ENCODE data around the gene ADTRP. TPM values are rescaled to one million over a fixed set of nuclear protein-coding genes. Genes with fewer than 3 reads are reported as not detected.

ADTRP gene
- total RNA-seq, 1 donor from 2014 or later = 1.4 TPM

DNA sequence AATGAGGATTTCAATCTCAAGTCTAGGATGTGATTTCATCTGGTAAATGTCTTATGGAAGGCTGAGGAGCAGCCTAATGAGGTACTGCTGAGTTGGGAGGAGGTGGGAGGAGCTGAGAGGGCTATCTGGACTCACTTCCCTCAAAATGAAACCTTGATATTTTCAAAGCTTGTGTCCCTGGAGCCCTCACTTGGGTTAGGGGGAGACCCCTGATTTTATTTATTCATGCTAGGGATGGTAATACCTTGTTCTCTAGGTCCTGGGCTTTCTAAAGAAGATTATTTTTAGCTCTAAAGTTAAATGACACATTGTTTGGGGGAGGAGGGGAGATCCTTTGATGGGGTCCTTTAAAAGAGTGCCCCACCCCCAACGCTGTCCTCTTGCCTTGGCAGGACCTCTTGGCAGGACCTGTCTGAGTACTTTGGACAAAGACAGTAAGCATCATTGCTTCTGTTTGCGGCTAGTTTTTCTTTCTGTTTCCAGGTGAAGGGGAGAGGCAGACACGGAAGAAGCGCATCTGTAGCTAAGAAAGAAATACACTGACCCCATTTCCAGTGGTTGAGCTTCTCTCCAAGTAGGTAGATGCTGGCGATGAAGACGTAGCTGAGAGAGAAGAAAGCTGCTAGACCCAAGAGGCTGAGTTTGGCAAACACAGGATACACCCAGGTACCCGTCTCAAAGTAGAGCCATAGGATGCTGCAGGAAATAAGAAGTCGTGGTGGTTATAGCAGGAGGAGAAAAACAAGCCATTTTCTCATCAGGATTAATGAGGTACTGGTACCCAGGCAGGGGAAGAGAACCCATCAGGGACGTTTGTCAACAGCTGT is 55.6 kb downstream of the ADTRP start:
- no peak for TF ChIP-seq CTCF (conservative IDR thresholded peaks at IDR 0.05)
- no peak overlapping the region for H3K4me3 Mint-ChIP-seq
- no peak for DNase-seq (ENCODE audit: extremely low spot score, unreplicated experiment)
- peaks cover 6% of the 10 kb centered on the region for H3K9me3 Mint-ChIP-seq
- no peaks in the 10 kb centered on the region for H3K36me3 Mint-ChIP-seq
- H3K4me1 Mint-ChIP-seq (ENCODE audit: unreplicated experiment) = no peaks in the 10 kb centered on the region
- no peaks in the 10 kb centered on the region for H3K27me3 Mint-ChIP-seq
- no peak overlapping the region for H3K27ac Mint-ChIP-seq

- peaks cover 6% of the 10 kb centered on the region for H3K9me3 Mint-ChIP-seq
- no peak overlapping the region for H3K27ac Mint-ChIP-seq
- peaks cover 4% of the 10 kb centered on the region for H3K27me3 Mint-ChIP-seq
- H3K4me3 Mint-ChIP-seq = no peak overlapping the region
- no peak for TF ChIP-seq CTCF (conservative IDR thresholded peaks at IDR 0.05)
- no peaks in the 10 kb centered on the region for H3K4me1 Mint-ChIP-seq (ENCODE audit: unreplicated experiment)
- H3K36me3 Mint-ChIP-seq = no peaks in the 10 kb centered on the region
- no peak for DNase-seq (ENCODE audit: extremely low spot score, unreplicated experiment)
Measured at GRCh38 chr6:11722220-11722619, 56.4 kb downstream of the ADTRP start.

DNA sequence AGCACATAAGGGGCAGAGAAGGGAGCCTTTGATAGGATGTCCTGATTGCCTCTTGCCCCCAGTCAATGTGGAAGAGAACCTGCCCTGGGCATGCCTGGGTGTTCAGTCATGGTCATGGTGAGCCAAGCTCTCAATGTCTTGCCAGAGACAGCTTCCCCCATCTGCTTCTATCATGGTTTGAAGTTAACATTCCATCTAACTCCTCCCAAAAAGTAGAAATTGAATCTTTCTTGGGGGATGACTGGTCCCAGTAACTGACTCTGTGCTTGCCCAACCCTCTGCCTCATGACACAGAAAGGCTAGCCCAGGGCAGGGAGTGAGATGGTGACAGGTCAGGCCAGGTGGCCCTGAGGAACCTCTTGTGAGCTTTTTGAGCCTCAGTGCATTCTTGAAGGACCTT is 60.1 kb downstream of the ADTRP start:
- no peak for DNase-seq (ENCODE audit: extremely low spot score, unreplicated experiment)
- Mint-ChIP-seq H3K27ac (no peak overlapping the region), H3K27me3 (peaks cover 4% of the 10 kb centered on the region), H3K4me3 (no peak overlapping the region), H3K9me3 (peaks cover 6% of the 10 kb centered on the region), H3K4me1 (ENCODE audit: unreplicated experiment) (peaks cover 11% of the 10 kb centered on the region), H3K36me3 (no peaks in the 10 kb centered on the region)
- TF ChIP-seq CTCF (conservative IDR thresholded peaks at IDR 0.05) = no peak

DNA sequence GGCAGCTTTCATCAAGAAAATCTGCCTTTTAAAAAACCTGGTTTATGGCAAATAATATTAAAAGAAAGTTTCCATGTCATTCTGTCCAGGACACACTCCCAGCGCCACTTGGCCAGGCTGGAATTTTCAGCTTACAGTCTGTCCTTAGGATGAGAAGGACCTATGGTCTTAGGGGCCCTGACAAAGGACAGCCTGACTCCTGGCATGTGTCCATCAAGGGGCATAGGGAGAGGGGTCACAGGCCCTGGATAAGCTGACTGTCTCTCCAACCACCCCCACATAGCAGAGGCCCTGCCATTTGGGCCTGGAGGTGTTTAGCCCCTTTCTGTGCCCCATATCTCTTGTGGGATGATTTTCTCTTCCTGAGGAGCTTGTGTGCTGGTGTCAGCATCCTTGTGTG is 60.6 kb downstream of the ADTRP start:
- Mint-ChIP-seq H3K36me3 (no peaks in the 10 kb centered on the region), H3K9me3 (peaks cover 6% of the 10 kb centered on the region), H3K27ac (no peak overlapping the region), H3K27me3 (peaks cover 4% of the 10 kb centered on the region), H3K4me1 (ENCODE audit: unreplicated experiment) (peaks cover 11% of the 10 kb centered on the region), H3K4me3 (no peak overlapping the region)
- DNase-seq (ENCODE audit: extremely low spot score, unreplicated experiment) = no peak
- no peak for TF ChIP-seq CTCF (conservative IDR thresholded peaks at IDR 0.05)

DNA sequence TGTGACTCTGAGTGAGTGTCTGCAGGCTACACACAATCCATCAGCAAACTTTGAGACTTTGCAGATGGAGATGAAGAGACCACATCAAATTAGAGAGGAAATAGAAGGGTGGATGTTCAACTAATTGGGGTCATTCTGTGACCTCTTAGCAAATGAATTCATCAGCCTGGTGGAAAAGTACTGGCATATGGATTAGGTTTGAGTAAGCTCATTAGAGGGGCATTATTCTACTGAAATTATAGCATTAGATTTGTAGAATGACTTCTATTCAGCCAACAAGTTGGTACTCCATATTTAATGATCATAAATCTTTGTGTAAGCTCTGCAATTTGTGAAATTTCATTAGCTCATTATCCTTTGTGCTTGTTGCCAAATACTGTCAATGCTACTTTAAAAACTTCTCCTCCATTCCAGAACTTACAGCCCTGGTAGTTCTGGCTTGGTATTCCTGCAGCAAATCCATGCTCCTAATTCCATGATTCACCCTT is 63.8 kb downstream of the ADTRP start:
- no peaks in the 10 kb centered on the region for H3K36me3 Mint-ChIP-seq
- no peak for DNase-seq (ENCODE audit: extremely low spot score, unreplicated experiment)
- H3K9me3 Mint-ChIP-seq = no peaks in the 10 kb centered on the region
- H3K27ac Mint-ChIP-seq = no peak overlapping the region
- peaks cover 4% of the 10 kb centered on the region for H3K27me3 Mint-ChIP-seq
- peaks cover 37% of the 10 kb centered on the region for H3K4me1 Mint-ChIP-seq (ENCODE audit: unreplicated experiment)
- no peak overlapping the region for H3K4me3 Mint-ChIP-seq
- no peak for TF ChIP-seq CTCF (conservative IDR thresholded peaks at IDR 0.05)

Measured in type B pancreatic cell (in vitro differentiated cells).